GM21576 (cell line): ENCODE results near the gene ZNF438.
A peak's percentile ranks its signal among the peaks of the same experiment; 100 is the strongest.
"Not testable (repeated sequence)": the region's sequence is repeated elsewhere in the genome, so short reads cannot be mapped to it uniquely, and the experiment has no call there.

ENCODE experiments used
- ATAC-seq: cut with Tn5 transposase; IDR thresholded peaks from one replicate; pipeline ENCODE4 v1.9.1; 2021; ENCODE audit warnings: mild to moderate bottlenecking, moderate library complexity; ENCODE audit not compliant: unreplicated experiment

Gene ZNF438

DNA sequence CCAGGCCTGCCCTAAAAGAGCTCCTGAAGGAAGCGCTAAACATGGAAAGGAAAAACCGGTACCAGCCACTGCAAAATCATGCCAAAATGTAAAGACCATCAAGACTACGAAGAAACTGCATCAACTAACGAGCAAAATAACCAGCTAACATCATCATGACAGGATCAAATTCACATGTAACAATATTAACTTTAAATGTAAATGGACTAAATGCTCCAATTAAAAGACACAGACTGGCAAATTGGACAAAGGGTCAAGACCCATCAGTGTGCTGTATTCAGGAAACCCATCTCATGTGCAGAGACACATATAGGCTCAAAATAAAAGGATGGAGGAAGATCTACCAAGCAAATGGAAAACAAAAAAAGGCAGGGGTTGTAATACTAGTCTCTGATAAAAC is 82.4 kb downstream of the ZNF438 start:
- ATAC-seq: not testable (repeated sequence)

DNA sequence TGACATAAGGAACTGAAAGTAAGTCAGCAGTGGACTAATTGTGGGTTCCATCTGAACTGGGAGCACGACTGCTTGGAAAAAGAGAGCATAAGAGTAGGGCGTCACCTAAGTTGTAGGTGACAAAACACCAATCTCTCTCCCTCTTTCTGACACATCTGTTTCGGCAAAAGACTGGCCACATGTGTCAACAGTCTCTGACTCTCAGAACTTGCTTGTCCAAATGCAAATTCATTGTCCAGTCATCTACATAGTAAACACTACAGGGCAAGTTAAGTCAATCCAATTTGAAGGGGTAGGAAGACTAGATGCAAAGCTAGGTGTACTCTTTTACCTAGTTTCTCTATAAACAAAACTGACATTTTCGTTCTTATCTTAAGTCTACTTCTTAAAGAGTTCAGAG is 87.7 kb downstream of the ZNF438 start:
- no peak for ATAC-seq

DNA sequence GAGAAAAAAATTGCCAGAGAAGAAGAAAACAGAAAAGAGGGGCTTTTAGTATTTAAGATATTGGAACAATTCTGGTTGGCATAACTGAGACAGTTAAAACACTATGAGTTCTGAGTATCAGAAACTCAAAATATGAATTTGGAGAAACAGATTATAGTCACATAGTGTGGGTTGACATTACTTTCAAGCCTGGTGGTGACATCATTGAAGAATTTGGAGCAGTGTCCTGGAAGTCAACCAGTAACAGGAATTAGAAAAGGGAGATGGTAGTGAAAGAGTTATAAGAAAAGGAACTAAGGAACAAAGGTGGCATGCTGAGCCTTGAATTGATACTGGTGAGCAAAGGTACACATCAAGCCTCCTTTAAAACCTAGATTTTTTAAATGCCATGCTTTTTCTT is 88.2 kb downstream of the ZNF438 start:
- ATAC-seq: no peak

DNA sequence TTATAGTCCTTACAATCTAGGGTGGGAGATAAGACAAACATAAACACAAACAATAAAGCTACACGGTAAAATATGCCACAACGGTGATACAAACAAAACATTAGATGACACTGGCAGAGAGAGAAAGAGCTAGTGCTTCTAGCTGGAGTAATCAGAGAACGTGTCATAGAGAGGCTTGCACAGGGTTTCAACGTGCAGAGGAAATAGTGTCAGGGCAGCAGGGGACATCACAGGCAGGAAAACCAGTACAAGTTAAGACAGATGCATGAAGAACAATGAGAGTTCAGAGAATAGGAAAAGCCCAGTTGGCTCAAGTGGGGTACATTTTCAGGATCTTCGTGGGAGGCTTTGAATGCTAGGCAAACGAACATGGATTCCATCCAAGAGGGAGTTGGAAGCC is 91.4 kb downstream of the ZNF438 start:
- no peak for ATAC-seq

DNA sequence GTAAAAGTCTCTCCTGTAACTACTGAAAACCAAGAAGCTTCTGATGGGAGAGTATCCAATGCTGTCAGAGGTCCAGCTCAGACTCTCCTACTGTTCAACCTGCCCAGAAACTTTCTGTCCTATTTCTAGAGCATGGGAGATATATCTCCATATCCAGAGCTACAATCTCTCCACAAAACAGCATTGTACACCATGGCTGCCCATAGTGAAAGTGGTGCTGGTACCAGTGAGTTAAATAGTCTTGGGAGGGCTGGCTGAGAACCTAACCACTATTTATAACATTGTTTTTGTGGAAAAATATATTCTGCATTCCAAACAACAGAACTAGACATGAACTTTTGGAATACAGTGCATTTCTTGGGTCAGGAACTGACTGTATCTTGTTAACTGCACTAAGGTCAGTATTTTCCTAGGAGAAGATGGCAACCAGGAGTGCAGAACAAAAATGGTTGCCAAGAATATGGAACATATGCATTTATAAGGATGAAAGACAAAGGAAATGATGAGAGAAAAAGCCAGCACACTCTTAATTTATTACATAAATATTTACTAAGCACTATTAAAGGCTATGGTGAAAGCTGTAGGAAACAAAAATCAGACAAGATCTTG is 91.9 kb downstream of the ZNF438 start:
- ATAC-seq: no peak

DNA sequence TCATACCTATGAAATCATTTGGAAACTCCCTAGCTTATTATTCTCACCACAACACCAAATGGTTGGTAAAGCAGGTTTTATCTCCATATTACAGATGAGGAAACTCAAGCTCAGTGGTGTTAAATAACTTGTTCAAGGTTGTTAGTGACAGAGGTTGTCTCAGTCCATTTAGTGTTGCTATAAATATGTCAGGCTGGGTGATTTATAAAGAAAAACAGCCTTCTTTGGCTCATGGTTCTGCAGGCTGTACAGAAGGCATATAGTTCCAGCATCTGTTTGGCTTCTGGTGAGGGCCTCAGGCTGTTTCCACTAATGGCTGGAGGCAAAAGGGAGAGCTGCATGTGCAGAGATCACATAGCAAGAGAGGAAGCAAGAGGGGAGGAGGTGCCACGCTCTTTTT is 96.6 kb downstream of the ZNF438 start:
- no peak for ATAC-seq

DNA sequence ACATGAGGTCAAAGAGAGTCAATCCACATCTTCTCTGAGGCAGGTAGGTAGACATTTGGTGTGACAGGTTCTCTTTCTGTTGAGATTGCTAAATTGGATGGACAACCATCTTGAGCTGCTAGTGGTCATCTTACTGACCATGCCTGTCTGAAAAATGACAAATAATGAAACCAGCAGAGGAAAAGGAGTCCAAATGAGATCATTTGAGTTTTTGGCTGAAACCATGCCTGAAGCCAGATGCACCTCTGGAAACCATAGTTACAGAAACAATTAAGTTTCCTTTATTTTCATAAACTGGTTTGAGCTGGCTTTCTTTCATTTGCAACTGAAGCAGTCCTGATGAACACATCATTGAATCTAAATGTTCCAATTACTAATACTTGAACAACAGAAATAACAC is 100.6 kb downstream of the ZNF438 start:
- ATAC-seq: no peak

DNA sequence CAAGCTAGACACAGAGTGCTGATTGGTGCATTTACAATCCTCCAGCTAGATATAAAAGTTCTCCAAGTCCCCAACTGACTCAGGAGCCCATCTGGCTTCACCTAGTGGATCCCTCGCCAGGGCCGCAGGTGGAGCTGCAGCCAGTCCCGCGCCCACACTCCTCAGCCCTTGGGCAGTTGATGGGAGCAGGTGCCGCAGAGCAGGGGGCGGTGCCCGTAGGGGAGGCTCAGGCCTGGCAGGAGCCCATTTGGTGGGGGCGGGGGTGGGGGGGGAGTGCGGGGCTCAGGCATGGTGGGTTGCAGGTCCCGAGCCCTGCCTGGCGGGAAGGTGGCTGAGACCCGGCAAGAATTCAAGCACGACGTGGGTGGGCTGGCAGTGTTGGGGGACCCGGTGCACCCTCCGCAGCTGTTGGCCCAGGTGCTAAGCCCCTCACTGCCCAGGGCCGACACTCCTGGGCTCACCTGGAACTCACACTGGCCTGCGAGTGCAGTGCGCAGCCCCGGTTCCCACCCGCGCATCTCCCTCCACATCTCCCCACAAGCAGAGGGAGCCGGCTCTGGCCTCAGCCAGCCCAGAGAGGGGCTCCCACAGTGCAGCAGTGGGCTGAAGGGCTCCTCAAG is 101.7 kb downstream of the ZNF438 start:
- no peak for ATAC-seq

DNA sequence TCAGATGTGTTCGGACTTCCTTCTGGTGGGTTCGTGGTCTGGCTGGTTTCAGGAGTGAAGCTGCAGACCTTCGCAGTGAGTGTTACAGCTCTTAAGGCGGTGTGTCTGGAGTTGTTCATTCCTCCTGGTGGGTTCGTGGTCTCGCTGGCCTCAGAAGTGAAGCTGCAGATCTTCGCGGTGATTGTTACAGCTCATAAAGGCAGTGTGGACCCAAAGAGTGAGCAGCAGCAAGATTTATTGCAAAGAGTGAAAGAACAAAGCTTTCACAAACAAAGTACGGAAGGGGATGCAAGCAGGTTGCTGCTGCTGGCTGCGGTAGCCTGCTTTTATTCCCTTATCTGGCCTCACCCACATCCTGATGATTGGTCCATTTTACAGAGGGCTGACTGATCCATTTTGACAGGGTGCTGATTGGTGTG is 102.3 kb downstream of the ZNF438 start:
- not testable (repeated sequence) for ATAC-seq

DNA sequence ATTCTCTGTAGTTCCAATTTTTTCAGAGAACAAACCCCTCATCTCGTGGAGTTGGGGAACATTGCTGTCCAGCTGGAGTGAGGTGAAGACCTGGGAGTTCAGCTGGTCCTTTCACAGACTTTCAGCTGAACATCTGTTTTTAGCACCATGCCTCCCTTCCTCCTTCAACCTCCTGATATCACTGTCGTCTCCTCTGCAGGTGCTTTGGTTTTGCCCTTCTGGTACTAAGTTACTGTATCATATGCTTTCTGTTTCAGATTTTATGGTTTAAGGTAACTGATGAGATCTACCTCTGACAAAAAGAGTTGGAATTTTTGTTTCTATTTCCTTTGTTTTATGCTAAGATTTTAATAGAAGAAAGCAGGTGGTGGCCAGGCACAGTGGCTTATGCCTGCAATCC is 102.9 kb downstream of the ZNF438 start:
- ATAC-seq: peak; percentile 74

DNA sequence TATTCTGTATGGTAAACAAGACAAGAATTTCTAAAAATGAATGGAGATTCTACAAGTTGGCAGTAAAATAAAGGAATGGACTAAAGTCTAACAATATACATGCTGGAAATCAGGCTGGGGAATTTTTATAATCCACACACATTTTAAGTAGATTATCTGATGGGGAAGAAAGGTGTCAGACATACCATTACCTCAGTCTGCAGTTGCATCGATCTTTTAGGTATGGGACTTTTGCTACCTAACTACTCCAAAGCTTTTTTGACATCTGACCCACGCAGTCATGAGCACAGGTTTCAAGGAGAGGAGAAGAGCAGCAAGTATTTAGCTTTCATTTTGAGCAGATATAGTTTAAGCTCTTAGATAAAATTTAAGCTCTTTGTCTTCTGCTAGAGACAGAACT is 113.0 kb downstream of the ZNF438 start:
- no peak for ATAC-seq

DNA sequence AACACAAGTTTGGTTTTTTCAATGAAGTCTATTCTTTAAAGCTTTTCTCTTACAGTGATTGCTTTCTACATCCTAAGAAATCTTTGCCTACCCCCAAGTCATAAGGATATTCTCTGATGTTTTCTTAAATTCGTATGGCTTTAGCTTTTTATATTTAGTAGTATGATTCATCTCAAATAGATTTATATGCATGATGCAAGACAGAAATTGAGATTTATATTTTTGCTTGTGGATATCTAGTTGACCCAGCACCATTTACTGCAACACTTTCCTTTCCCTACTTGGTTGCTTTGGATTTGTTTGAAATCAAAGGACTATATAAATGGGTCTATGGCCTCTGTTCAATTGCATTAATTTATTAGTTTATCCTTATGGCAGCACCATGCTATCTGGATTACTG is 113.9 kb downstream of the ZNF438 start:
- no peak for ATAC-seq

DNA sequence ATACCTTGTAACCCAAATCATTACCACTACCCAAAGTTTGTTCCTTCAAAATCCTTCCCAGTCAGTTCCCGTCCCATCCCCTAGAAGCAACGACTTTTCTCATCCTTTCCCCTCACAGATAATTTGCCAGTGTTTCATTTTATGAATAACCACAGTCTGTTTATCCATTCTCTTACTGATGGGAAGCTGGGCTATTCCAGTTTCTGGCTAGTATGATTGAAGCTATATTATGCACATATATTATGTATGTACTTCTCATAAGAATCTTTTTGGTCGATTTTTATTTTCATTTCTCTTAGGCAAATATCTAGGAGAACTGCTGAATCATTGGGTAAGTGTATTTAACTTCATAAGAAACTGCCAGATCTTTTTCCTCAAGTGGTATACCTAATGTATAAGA is 114.6 kb downstream of the ZNF438 start:
- no peak for ATAC-seq

DNA sequence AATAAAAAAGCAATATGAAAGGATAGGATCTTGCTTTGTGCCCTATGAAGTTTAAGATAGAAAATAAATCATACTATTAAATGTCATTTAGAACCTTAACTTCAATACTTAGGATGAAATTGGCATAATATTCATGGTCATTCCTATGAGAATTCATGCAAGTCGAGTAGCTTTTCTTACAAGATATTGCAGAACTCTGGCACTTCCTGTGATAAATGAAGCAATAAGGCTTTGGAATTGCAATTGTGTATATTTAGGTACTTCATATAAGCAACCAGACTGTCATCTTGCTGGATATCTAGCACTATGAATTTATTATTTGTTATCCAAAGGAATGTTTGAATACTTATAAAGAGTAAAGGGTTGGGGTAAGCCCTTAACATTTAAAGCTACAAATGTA is 116.5 kb downstream of the ZNF438 start:
- ATAC-seq: no peak

DNA sequence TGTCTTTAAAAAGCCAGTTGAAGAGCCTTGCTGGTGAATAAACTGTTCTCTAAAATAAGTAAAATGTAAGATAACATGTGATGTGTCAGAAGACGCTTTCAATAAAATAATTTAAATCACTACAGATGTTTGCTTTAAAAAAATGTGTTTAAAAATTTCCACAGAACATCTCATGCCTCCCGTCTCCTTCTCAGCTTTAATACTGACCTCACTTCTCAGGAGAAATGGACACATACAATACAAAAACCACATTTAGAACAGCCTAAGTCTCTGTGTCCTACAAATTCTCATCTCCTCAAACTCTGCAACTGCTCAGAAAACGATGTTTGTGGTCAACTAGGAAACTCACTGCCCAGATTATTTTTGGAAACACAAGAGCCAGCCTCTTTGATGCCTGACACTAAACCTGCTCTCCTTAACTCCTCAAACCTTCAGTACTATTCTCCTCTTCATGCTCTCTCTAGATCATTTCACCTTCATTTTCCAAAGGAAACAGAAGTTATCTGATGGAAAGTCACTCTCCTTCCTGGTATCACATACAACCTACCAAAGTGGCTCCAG is 120.3 kb downstream of the ZNF438 start:
- ATAC-seq: no peak

DNA sequence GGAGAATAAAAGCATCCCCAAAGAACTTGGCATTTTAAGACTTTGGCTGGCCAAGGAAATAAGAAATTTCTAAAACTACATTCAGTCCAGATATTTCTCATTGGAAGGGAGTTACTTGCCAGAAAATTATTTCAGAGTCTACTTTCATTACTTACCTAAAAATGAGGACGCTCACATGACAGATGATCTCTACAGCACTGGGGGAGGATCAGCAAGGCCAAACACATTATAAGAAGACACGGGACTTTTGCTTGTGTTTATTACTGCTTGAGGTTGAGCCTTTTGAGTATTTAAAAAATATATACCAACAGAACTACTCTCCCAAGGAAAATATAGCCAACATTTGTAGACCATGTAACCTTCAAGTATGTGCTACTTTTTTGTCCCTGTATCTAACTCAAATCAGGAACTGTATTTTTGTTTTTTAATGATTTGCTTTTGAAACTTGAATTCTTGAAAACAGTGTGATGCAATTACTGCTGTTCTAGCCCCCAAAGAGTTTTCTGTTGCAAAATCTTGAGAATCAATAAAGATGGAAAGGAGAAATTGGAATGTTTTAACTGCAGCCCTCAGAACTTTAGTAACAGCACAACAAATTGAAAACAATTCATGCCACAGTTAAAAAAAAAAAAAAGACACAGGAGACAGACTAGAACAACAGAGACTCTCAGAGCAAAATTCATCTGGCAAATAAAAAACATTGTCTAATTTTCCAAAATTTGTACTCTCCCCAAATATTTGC is 128.1 kb downstream of the ZNF438 start:
- ATAC-seq: no peak

DNA sequence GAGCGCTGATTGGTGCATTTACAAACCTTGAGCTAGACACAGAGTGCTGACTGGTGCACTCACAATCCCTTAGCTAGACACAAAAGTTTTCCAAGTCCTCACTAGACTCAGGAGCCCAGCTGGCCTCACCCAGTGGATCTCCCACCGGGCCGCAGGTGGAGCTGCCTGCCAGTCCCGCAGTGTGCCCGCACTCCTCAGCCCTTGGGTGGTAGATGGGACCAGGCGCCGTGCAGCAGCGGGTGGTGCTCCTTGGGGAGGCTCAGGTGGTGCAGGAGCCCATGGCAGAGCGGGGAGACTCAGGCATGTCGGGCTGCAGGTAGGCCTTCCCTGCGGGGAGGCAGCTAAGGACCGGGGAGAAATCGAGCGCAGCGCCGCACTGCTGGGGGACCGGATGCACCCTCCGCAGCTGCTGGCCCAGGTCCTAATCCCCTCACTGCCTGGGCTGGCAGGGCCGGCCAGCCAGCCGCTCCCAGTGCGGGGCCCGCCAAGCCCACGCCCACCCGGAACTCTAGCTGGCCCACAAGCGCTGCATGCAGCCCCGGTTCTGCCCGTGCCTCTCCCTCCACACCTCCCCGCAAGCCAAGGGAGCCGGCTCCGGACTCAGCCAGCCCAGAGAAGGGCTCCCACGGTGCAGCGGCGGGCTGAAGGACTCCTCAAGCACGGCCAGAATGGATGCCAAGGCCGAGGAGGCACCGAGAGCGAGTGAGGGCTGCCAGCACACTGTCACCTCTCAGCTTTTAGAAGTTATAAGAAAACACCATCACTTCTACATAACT is 128.9 kb downstream of the ZNF438 start:
- no peak for ATAC-seq

DNA sequence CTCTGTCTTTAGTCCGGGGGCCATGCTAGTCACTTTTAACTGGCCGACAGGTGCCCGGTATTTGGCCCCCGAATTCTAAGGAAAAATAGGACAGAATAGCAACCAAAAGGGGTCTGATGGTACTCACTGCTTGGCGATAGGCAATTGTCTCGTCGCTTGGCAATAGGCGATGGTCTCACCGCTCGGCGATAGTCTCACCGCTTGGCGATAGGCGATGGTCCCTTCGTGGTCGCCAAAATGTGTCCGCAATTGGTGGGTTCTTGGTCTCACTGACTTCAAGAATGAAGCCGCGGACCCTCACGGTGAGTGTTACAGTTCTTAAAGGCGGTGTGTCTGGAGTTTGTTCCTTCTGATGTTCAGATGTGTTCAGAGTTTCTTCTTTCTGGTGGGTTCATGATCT is 130.2 kb downstream of the ZNF438 start:
- not testable (repeated sequence) for ATAC-seq

DNA sequence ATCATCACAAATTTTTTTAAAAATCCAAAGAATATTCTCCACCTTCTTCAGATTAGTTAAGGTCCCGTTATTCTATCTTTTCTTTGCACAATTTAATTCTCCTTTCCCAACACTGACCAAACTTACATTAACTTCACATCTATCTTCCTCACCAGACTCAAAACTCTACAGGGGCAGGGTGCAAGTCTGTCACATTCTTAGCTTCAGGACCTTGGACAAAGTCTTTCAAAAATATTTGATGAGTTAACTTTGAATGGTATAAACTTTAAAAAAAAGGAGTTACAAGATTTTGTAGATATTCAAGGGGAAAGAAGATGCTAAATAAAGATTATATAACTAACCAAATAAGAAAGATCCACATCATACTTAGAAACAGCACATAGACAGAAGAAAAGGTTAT is 132.7 kb downstream of the ZNF438 start:
- ATAC-seq: no peak

DNA sequence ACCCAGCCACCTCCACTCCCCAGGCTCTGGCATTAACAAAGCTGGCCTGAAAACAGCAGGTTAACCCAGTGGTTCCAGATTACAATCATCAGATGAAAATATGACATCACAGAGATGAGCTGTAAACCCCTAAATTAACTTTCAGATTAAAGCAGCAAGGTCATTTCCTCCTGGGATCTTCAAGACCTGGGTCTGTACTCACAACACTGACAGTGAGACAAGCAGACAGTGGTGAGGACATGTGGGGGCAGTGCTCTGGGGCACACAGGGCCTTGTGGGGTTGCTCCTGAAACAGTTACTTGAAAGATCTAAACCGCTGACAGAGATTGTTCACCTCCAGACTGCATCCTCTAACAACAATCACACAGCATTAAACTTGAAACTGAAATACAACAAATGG is 134.1 kb downstream of the ZNF438 start:
- ATAC-seq: no peak

DNA sequence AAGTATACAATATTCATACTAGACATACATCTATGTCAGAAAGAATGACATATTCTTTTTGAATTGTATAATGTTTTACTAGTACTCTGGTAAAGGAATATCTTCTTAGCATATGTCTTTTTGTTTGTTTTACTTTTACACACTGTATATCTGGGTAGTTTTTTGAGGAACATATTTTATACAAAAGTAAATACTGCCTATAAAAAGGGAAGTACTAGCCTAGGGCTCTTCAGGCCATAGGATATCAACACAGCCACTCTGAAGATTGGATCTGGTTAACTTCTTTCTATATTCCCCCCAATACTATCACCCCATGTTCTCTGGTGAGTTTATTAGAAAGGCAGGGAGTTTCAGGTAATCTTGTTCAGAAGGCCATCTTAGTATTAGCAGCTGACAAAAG is 134.6 kb downstream of the ZNF438 start:
- no peak for ATAC-seq
